Measurements from ENCODE around the gene VKORC1. TPM values are rescaled to one million over a fixed set of nuclear protein-coding genes. Genes with fewer than 3 reads are reported as not detected.

VKORC1 gene
- total and polyA plus RNA-seq, 2 experiments from 2014 or later: 105 to 195 TPM

GRCh38 chr16:31081428-31082351, 12.9 kb downstream of the VKORC1 start:
- Histone ChIP-seq H3K27me3 (no peaks in the 10 kb centered on the region), H3K79me2 (peaks cover 14% of the 10 kb centered on the region), H4K20me1 (ENCODE audit: insufficient read depth, poor library complexity, severe bottlenecking) (no peaks in the 10 kb centered on the region), H3K4me3 (no peak overlapping the region), H3K27ac (no peak overlapping the region), H3K9me3 (ENCODE audit: low read depth) (no peaks in the 10 kb centered on the region), H3K4me1 (ENCODE audit: insufficient read depth) (no peaks in the 10 kb centered on the region), H2AFZ (no peak overlapping the region), H3K4me2 (no peak overlapping the region), H3K36me3 (replicated peaks; ENCODE audit: insufficient read depth, low read depth) (no peaks in the 10 kb centered on the region), H3K9me2 (replicated peaks; ENCODE audit: insufficient read depth) (no peaks in the 10 kb centered on the region)
- WGBS (ENCODE audit: low lambda C conversion rate, missing lambda C conversion rate): 96% methylated on average over 20 of the region's 26 CpGs
- TF ChIP-seq CTCF (IDR thresholded peaks at IDR 0.05; ENCODE audit: poor library complexity): no peak
- no peak for TF ChIP-seq EZH2phosphoT487 (IDR thresholded peaks at IDR 0.05; ENCODE audit: low read depth, severe bottlenecking, unreplicated experiment)
- TF ChIP-seq EZH2 (IDR thresholded peaks at IDR 0.05; ENCODE audit: borderline replicate concordance): no peak
- DNase-seq (ENCODE audit: low spot score): peak; percentile 3

GRCh38 chr16:31080756-31081419, 13.7 kb downstream of the VKORC1 start:
- Histone ChIP-seq H3K4me3 (no peak overlapping the region), H3K27ac (no peak overlapping the region), H3K9me2 (replicated peaks; ENCODE audit: insufficient read depth) (no peaks in the 10 kb centered on the region), H2AFZ (no peak overlapping the region), H3K4me1 (ENCODE audit: insufficient read depth) (no peaks in the 10 kb centered on the region), H3K79me2 (peaks cover 22% of the 10 kb centered on the region), H3K9me3 (ENCODE audit: low read depth) (no peaks in the 10 kb centered on the region), H4K20me1 (ENCODE audit: insufficient read depth, poor library complexity, severe bottlenecking) (no peaks in the 10 kb centered on the region), H3K27me3 (no peaks in the 10 kb centered on the region), H3K4me2 (no peak overlapping the region), H3K36me3 (replicated peaks; ENCODE audit: insufficient read depth, low read depth) (no peaks in the 10 kb centered on the region)
- WGBS (ENCODE audit: low lambda C conversion rate, missing lambda C conversion rate): 95% methylated on average over 13 of the region's 13 CpGs
- TF ChIP-seq CTCF (IDR thresholded peaks at IDR 0.05; ENCODE audit: poor library complexity): no peak
- TF ChIP-seq EZH2phosphoT487 (IDR thresholded peaks at IDR 0.05; ENCODE audit: low read depth, severe bottlenecking, unreplicated experiment): no peak
- TF ChIP-seq EZH2 (IDR thresholded peaks at IDR 0.05; ENCODE audit: borderline replicate concordance): no peak
- DNase-seq (ENCODE audit: low spot score): no peak

- H3K9me3 ChIP-seq (ENCODE audit: low read depth): no peaks in the 10 kb centered on the region
- no peak overlapping the region for H3K4me3 ChIP-seq
- no peaks in the 10 kb centered on the region for H4K20me1 ChIP-seq (ENCODE audit: insufficient read depth, poor library complexity, severe bottlenecking)
- no peak overlapping the region for H3K27ac ChIP-seq
- H3K9me2 ChIP-seq (replicated peaks; ENCODE audit: insufficient read depth): no peaks in the 10 kb centered on the region
- TF ChIP-seq EZH2 (IDR thresholded peaks at IDR 0.05; ENCODE audit: borderline replicate concordance): no peak
- TF ChIP-seq EZH2phosphoT487 (IDR thresholded peaks at IDR 0.05; ENCODE audit: low read depth, severe bottlenecking, unreplicated experiment): no peak
- TF ChIP-seq CTCF (IDR thresholded peaks at IDR 0.05; ENCODE audit: poor library complexity): no peak
- no peaks in the 10 kb centered on the region for H3K27me3 ChIP-seq
- H3K4me2 ChIP-seq: no peak overlapping the region
- DNase-seq (ENCODE audit: low spot score): peak; percentile 4
- WGBS (ENCODE audit: low lambda C conversion rate, missing lambda C conversion rate): 95% methylated on average over 38 of the region's 40 CpGs
- H3K4me1 ChIP-seq (ENCODE audit: insufficient read depth): peaks cover 3% of the 10 kb centered on the region
- peaks cover 30% of the 10 kb centered on the region for H3K79me2 ChIP-seq
- no peaks in the 10 kb centered on the region for H3K36me3 ChIP-seq (replicated peaks; ENCODE audit: insufficient read depth, low read depth)
- no peak overlapping the region for H2AFZ ChIP-seq
Measured at GRCh38 chr16:31080035-31080629, 14.5 kb downstream of the VKORC1 start.
